ENCODE data around the gene ZNF688. TPM values are rescaled to one million over a fixed set of nuclear protein-coding genes. Genes with fewer than 3 reads are reported as not detected.

Gene ZNF688
- total RNA-seq, 1 donor = 6.7 TPM

DNA sequence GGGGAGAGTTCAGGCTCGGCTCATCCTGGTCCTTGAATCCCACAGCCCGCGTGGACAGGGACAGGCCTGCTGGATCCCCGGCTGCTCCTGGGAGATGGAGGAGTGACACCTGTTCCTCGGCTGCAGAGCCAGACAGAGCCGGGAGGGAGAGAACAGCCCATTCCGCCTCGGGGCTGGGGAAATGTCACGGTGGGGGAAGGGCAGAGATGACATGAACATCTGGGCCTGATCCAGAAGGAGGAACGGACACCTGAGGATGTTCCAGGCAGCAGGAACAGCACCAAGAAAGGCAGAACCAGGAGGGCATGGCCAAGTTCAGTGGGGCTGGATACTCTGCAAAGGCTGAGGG lies 15.4 kb downstream of the ZNF688 start:
- TF ChIP-seq, protein P1, sequence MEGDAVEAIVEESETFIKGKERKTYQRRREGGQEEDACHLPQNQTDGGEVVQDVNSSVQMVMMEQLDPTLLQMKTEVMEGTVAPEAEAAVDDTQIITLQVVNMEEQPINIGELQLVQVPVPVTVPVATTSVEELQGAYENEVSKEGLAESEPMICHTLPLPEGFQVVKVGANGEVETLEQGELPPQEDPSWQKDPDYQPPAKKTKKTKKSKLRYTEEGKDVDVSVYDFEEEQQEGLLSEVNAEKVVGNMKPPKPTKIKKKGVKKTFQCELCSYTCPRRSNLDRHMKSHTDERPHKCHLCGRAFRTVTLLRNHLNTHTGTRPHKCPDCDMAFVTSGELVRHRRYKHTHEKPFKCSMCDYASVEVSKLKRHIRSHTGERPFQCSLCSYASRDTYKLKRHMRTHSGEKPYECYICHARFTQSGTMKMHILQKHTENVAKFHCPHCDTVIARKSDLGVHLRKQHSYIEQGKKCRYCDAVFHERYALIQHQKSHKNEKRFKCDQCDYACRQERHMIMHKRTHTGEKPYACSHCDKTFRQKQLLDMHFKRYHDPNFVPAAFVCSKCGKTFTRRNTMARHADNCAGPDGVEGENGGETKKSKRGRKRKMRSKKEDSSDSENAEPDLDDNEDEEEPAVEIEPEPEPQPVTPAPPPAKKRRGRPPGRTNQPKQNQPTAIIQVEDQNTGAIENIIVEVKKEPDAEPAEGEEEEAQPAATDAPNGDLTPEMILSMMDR (IDR thresholded peaks at IDR 0.05; ENCODE audit: insufficient read depth, low read length) = no peak

DNA sequence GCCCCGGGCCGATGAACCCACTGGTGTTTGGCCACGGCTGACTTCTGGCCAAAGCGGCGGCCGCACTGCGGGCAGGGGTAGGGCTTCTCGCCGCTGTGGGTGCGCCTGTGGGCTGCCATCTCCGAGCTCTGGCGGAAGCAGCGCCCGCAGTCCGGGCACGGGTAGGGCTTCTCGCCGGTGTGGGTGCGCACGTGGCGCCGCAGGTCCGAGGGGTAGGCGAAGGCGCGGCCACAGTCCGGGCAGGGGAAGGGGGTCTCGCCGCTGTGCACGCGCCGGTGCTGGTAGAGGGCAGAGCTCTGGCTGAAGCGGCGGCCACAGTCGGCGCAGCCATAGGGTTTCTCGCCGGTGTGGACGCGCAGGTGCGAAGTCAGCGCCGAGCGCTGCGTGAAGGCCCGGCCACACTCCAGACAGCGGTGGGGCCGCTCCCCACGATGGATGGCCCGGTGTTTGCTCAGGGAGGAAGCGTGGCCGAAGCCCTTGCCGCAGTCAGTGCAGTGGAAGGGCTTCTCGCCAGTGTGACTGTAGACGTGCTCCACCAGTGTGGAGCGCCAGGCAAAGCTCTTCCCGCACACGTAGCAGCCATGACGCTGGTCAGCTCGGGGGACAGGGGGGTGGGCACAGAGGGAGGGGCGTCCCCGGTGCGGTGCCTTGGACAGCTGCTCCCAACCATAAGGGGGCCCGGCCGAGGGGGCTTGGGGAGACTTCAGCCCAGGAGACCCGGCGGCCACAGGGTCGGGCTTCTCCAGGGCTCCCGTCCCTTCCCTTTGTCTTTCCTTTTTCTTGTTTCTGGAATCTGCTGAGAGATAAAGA lies 16.0 kb downstream of the ZNF688 start:
- DNase-seq (ENCODE audit: low read depth) = no peak
- TF ChIP-seq, protein P1 (IDR thresholded peaks at IDR 0.05; ENCODE audit: insufficient read depth, low read length) = no peak
- no peak overlapping the region for H3K4me3 ChIP-seq (ENCODE audit: low read depth, low read length)

More for the DNA sequence above, 15.4 kb downstream of the ZNF688 start:
- DNase-seq (ENCODE audit: low read depth) = no peak
- H3K4me3 ChIP-seq (ENCODE audit: low read depth, low read length) = no peak overlapping the region

DNA sequence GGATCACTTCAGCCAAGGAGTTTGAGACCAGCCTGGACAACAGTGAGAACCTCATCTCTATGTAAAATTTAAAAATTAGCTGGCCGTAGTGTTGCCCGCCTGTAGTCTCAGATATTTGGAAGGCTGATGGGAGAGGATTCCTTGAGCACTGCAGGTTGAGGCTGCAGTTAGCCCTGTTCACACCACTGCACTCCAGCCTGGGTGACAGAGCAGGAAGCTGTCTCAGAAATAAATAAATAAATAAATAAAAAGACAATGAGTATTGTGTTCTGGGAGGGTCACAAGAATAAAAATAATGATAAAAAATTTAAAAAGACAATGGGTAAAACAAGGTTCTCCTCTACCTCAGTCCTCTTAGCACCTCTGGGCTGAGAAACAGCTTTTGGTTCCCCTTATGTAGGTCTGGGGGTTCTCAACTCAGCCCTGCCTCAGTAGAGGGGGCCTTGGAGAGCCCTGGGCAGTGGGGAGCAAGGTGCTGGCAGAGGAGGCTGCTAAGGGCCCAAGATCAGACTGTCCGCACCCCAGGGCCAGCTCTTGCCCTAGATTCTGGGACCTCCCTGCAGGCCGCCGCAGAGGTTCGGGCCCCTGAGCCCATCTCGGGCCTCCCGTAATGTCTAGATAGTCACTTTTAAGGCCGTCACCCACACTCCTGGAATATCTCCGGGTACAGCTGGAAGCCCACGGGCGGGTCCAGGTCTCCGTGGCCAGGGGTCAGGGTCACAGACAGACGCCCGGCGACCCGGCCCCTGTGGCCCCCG lies 16.8 kb downstream of the ZNF688 start:
- H3K4me3 ChIP-seq (ENCODE audit: low read depth, low read length) = no peak overlapping the region
- TF ChIP-seq, protein P1 (IDR thresholded peaks at IDR 0.05; ENCODE audit: insufficient read depth, low read length) = no peak
- no peak for DNase-seq (ENCODE audit: low read depth)

DNA sequence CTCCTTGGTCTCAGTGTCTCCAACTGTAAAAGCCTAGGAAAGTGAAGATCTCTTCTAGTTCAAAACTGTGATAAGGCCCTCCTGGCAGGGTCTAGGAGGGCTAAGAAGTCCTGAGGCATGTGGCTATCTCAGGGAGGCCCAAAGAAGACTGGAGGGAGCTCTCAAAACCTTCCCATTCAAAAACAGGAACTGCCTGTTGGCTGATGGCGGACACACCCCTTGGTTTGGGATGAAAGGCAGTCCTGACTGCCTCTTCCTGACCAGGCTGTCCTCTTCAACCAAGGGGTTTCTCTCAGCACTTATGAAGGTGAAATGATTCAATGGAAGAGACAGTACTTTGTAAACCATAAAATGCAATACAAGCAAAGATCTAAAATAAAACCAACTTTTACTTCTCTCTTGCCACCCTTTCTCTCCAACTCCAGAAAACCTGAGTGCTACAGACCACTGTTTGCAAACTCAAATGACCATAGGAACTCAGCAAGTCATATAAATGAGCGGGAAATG lies 18.1 kb downstream of the ZNF688 start:
- H3K4me3 ChIP-seq (ENCODE audit: low read depth, low read length) = no peak overlapping the region
- TF ChIP-seq, protein P1 (IDR thresholded peaks at IDR 0.05; ENCODE audit: insufficient read depth, low read length) = no peak
- no peak for DNase-seq (ENCODE audit: low read depth)

DNA sequence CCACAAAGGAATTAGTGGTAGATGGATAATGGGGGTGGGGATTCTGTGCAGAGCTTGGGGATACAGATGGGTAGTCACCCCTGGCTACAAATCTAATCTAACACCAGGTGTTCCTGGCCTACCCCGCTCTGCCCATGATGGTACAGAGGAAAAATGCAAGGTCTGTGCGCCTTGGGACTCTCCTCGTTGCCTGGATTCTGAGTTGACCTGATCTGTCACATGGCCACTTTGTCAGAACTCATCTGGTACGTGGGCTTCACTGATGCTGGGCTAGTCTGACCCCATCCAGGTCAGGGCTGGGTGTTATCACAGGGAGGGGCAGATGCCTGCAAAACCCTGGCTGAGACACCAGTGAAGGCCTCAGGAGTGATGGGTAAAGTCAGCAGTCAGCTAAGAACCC lies 18.6 kb downstream of the ZNF688 start:
- TF ChIP-seq, protein P1 (IDR thresholded peaks at IDR 0.05; ENCODE audit: insufficient read depth, low read length) = no peak
- H3K4me3 ChIP-seq (ENCODE audit: low read depth, low read length) = no peak overlapping the region
- DNase-seq (ENCODE audit: low read depth) = no peak

DNA sequence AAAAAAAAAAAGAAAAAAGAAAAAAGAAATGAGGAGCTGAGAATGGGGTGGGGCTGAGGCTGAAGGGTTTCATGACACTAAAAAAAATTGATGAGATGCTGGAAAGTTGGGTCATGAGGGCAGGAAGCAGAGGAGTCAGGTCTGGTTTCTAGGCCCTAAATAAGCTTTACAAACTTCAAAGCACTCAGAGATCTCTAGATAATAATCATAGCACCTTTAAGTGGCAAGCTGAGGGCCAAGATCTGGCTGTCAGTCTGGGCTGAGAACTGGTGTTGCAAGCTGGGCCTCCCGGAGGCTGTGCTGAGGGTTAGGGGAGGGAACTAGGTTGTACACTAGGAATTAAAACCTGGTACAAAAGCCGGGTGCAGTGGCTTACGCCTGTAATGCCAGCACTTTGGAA lies 19.7 kb downstream of the ZNF688 start:
- H3K4me3 ChIP-seq (ENCODE audit: low read depth, low read length) = no peak overlapping the region
- no peak for DNase-seq (ENCODE audit: low read depth)
- TF ChIP-seq, protein P1 (IDR thresholded peaks at IDR 0.05; ENCODE audit: insufficient read depth, low read length) = no peak

Measured in fibroblast of the aortic adventitia (primary cell).